Natural killer cell (primary cell): ENCODE results near the gene CDK14. TPM values are rescaled to one million over a fixed set of nuclear protein-coding genes. Genes with fewer than 3 reads are reported as not detected.

Experiments
- ATAC-seq, 3 donors: fragments of 150-1000 bp in 2 of 3; fragments of 200-7000 bp in 1 of 3; cut with Tn5 transposase; 1 replicate in 1 of 3; 2 replicates in 2 of 3; pipeline ENCODE4 v1.10.0; 2021; ENCODE audit warnings: mild to moderate bottlenecking in 2 of 3, moderate library complexity in 2 of 3
- DNase-seq, 2 donors: peaks; one replicate each; pipeline versions ENCODE4 v3.0.0 to v3.0.0-alpha.2; 2013 to 2021; ENCODE audit warnings: mixed read lengths in 1 of 2
- H3K27ac ChIP-seq: one replicate; pipeline ENCODE4 v1.5.1; 2013; ENCODE audit warnings: mild to moderate bottlenecking, low read length
- H3K27me3 ChIP-seq: one replicate; pipeline ENCODE4 v1.6.1; 2013; ENCODE audit warnings: low read length; ENCODE audit not compliant: control insufficient read depth, insufficient read depth
- H3K36me3 ChIP-seq: one replicate; pipeline ENCODE4 v1.6.1; 2013; ENCODE audit warnings: low read length; ENCODE audit not compliant: control insufficient read depth, insufficient read depth
- H3K4me1 ChIP-seq: one replicate; pipeline ENCODE4 v1.6.1; 2013; ENCODE audit warnings: low read length; ENCODE audit not compliant: control insufficient read depth, insufficient read depth
- H3K4me3 ChIP-seq: one replicate; pipeline ENCODE4 v1.5.1; 2013; ENCODE audit warnings: low read length
- H3K9me3 ChIP-seq: one replicate; pipeline ENCODE4 v1.6.1; 2013; ENCODE audit warnings: low read length; ENCODE audit not compliant: control insufficient read depth, insufficient read depth
- H3K27ac Mint-ChIP-seq, 2 donors: one replicate each; pipeline ENCODE4 v1.8.0; 2022; ENCODE audit warnings: mild to moderate bottlenecking in 2 of 2, mixed read lengths in 2 of 2, moderate library complexity in 1 of 2
- H3K27me3 Mint-ChIP-seq, 2 donors: one replicate each; pipeline ENCODE4 v1.8.0; 2022; ENCODE audit warnings: low read depth in 2 of 2, mixed read lengths in 2 of 2
- H3K36me3 Mint-ChIP-seq: one replicate; pipeline ENCODE4 v1.8.0; 2022; ENCODE audit warnings: mixed read lengths
- H3K4me1 Mint-ChIP-seq, 2 donors: one replicate each; pipeline ENCODE4 v1.8.0; 2022; ENCODE audit warnings: mixed read lengths in 2 of 2
- H3K4me3 Mint-ChIP-seq: one replicate; pipeline ENCODE4 v1.8.0; 2022; ENCODE audit warnings: mild to moderate bottlenecking, moderate library complexity, mixed read lengths
- H3K9me3 Mint-ChIP-seq, 2 donors: one replicate each; pipeline ENCODE4 v1.8.0; 2022; ENCODE audit warnings: mixed read lengths in 2 of 2
- WGBS: methylation state at CpG from one replicate; pipeline ENCODE4 v1.1.7; 2013; ENCODE audit warnings: missing lambda C conversion rate; ENCODE audit not compliant: insufficient coverage; 5-methylcytosine and 5-hydroxymethylcytosine counted together
- intact Hi-C: fragments of 100-400 bp; cut with micrococcal nuclease; formaldehyde crosslinking; loops from one replicate; pipeline ENCODE4 v1.14.2; 2022
- total RNA-seq, 4 donors: library from RNA; stranded (reverse); fragments of 120-200 nt in 1 of 4; gene quantifications; one replicate each; pipeline versions ENCODE4 v1.2.3 to v1.2.4, GENCODE V29; 2013 to 2022
- TF ChIP-seq, protein P1 (sequence below): fragments of 200-600 bp; IDR thresholded peaks from one replicate; pipeline ENCODE4 v1.8.0; 2022; ENCODE audit warnings: antibody characterized with exemption

The CDK14 gene
- total RNA-seq, 3 donors from 2014 or later (not counting 1 experiment from before 2014, with no cell fraction given) = 1.2 to 12.5 (median 1.9) TPM

DNA sequence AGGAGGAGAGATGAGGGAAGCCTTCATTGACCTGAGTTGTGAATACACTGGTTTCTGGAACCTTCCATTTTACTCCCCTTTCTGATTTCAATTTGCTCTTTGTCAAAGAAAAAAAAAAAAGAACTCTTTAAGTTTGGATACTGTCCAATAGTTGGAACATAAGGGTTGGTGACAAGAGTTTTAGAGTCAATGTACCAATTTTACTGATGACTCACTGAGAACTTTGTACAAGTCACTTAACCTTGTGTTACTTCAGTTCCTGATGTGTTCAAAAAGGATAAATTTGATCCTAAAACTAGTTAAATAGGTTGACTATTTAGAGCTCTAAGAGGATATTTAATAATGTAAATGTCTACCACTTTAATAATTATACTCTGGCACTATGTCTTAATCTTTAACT is 4.1 kb upstream of the CDK14 start:
- ATAC-seq (no peak), DNase-seq (no peak)
- Histone ChIP-seq H3K9me3 (no peaks in the 10 kb centered on the region), H3K4me1 (peaks cover 10% of the 10 kb centered on the region), H3K27ac (no peak overlapping the region), H3K27me3 (peaks cover 6% of the 10 kb centered on the region), H3K36me3 (no peaks in the 10 kb centered on the region), H3K4me3 (no peak overlapping the region)
- no peak overlapping the region for H3K27ac Mint-ChIP-seq
- H3K9me3 Mint-ChIP-seq = no peaks in the 10 kb centered on the region
- intact Hi-C loops = no loop called here
- peaks cover under 1 to 1% of the 10 kb centered on the region in 2 donors for H3K4me1 Mint-ChIP-seq
- no peak overlapping the region for H3K4me3 Mint-ChIP-seq
- H3K27me3 Mint-ChIP-seq = peaks cover 18 to 24% of the 10 kb centered on the region in 2 donors
- TF ChIP-seq, protein P1, sequence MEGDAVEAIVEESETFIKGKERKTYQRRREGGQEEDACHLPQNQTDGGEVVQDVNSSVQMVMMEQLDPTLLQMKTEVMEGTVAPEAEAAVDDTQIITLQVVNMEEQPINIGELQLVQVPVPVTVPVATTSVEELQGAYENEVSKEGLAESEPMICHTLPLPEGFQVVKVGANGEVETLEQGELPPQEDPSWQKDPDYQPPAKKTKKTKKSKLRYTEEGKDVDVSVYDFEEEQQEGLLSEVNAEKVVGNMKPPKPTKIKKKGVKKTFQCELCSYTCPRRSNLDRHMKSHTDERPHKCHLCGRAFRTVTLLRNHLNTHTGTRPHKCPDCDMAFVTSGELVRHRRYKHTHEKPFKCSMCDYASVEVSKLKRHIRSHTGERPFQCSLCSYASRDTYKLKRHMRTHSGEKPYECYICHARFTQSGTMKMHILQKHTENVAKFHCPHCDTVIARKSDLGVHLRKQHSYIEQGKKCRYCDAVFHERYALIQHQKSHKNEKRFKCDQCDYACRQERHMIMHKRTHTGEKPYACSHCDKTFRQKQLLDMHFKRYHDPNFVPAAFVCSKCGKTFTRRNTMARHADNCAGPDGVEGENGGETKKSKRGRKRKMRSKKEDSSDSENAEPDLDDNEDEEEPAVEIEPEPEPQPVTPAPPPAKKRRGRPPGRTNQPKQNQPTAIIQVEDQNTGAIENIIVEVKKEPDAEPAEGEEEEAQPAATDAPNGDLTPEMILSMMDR = no peak
- H3K36me3 Mint-ChIP-seq = no peaks in the 10 kb centered on the region

DNA sequence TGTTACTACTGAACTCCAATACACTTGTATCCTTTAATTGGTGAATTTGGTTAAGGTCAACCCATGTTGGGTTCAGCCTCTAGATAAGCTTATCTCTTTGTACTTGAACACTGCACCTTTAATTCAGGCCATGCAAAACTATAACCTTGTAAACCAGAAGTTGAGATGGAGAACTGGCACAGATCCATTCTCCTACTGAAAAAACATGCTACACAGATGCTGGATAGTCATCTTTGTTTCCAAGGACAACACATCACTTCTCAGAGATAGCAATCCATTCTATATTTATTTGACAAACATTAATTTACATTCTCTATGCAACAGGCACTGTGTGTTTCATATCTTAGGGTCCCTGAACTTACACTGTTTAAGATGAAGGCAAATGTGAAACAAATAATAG is 2.9 kb upstream of the CDK14 start:
- intact Hi-C loops = no loop called here
- no peaks in the 10 kb centered on the region for H3K36me3 Mint-ChIP-seq
- no peaks in the 10 kb centered on the region for H3K9me3 Mint-ChIP-seq
- no peak overlapping the region for H3K27ac Mint-ChIP-seq
- Histone ChIP-seq H3K36me3 (no peaks in the 10 kb centered on the region), H3K27me3 (peaks cover 11% of the 10 kb centered on the region), H3K4me3 (no peak overlapping the region), H3K4me1 (peaks cover 10% of the 10 kb centered on the region), H3K27ac (no peak overlapping the region), H3K9me3 (no peaks in the 10 kb centered on the region)
- no peak overlapping the region for H3K4me3 Mint-ChIP-seq
- H3K27me3 Mint-ChIP-seq = peaks cover 22 to 36% of the 10 kb centered on the region in 2 donors
- ATAC-seq = no peak
- no peak for DNase-seq
- peaks cover 7 to 8% of the 10 kb centered on the region in 2 donors for H3K4me1 Mint-ChIP-seq
- TF ChIP-seq, protein P1 = no peak

DNA sequence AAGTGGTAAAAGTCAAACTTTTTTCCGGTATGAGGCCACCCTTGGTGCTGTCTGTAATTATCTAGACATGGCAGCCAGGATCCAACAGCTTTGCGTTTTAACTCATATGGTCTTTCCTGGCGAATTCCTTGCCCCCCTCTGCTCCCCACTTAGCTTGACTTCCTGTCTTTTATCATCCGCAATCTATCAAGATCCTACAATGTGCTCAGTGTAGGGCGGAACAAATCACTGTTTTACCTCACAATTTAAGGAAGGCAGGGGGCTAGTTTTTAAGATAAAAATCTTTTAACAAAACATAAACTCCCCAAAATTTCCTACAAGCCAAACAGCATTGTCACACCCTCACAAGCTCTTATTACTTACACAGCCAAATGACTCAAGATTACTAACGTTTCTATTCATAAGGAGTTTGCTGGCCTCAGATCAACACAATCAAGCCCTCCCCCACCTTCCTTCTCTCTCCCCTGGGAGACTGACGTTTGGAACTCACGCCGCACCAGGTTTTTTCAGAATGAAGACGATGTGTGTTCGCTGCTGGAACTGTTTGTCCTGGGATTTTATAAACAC is 1.3 kb upstream of the CDK14 start:
- WGBS = 15% methylated on average over 9 of the region's 11 CpGs
- peaks cover 22 to 45% of the 10 kb centered on the region in 2 donors for H3K27me3 Mint-ChIP-seq
- H3K4me3 Mint-ChIP-seq = peak overlapping the region; percentile 66
- DNase-seq (no peak), ATAC-seq (no peak)
- peaks cover 7 to 8% of the 10 kb centered on the region in 2 donors for H3K4me1 Mint-ChIP-seq
- no peak overlapping the region for H3K27ac Mint-ChIP-seq
- H3K36me3 Mint-ChIP-seq = no peaks in the 10 kb centered on the region
- H3K9me3 Mint-ChIP-seq = no peaks in the 10 kb centered on the region
- TF ChIP-seq, protein P1 = no peak
- Histone ChIP-seq H3K4me3 (no peak overlapping the region), H3K36me3 (no peaks in the 10 kb centered on the region), H3K27me3 (peaks cover 12% of the 10 kb centered on the region), H3K4me1 (peaks cover 10% of the 10 kb centered on the region), H3K27ac (no peak overlapping the region), H3K9me3 (no peaks in the 10 kb centered on the region)
- intact Hi-C loops = no loop called here

DNA sequence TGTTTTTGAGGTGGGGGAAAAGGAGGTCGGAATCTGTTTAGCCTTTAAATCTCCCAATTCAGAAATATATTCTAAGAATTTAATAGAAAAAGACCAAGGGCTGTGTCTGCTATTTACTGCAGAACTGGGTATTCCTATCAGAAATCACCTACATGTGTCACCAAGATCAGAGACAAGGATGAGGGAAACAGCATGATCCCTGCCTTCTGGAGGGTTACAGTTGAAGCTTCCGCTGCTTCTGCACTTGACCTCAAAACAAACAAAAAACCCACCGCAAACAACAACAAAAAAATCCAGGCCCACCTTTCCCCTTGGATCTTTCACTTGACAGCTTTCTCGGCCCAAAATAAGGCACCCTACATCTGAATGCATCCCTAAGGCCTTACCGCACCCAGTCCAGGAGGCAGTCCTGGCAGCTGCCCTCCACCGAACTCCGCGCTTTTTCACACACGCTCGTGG is 750 bp upstream of the CDK14 start:
- peak overlapping the region; percentile 33 for H3K4me3 ChIP-seq
- H3K27ac Mint-ChIP-seq = no peak overlapping the region
- 19% methylated on average over 8 of the region's 10 CpGs for WGBS

More for the DNA sequence above, 750 bp upstream of the CDK14 start:
- H3K9me3 Mint-ChIP-seq = no peaks in the 10 kb centered on the region
- H3K27me3 Mint-ChIP-seq = peaks cover 22 to 46% of the 10 kb centered on the region in 2 donors
- TF ChIP-seq, protein P1 = no peak
- H3K4me1 Mint-ChIP-seq = peaks cover 7 to 8% of the 10 kb centered on the region in 2 donors
- intact Hi-C loops = no loop called here
- DNase-seq (no peak), ATAC-seq (peak in 1 of 3 donors; percentile 20)
- H3K4me3 Mint-ChIP-seq = peak overlapping the region; percentile 66
- H3K27me3 ChIP-seq = peaks cover 12% of the 10 kb centered on the region
- no peaks in the 10 kb centered on the region for H3K9me3 ChIP-seq
- H3K36me3 Mint-ChIP-seq = no peaks in the 10 kb centered on the region
- H3K27ac ChIP-seq = no peak overlapping the region
- peaks cover 10% of the 10 kb centered on the region for H3K4me1 ChIP-seq
- H3K36me3 ChIP-seq = no peaks in the 10 kb centered on the region
